ENCODE results near the gene MAEL. TPM values are rescaled to one million over a fixed set of nuclear protein-coding genes. Genes with fewer than 3 reads are reported as not detected.

The MAEL gene
- polyA plus RNA-seq, 1 of the 3 experiments (the other 2 are of a cell fraction), result not detected

DNA sequence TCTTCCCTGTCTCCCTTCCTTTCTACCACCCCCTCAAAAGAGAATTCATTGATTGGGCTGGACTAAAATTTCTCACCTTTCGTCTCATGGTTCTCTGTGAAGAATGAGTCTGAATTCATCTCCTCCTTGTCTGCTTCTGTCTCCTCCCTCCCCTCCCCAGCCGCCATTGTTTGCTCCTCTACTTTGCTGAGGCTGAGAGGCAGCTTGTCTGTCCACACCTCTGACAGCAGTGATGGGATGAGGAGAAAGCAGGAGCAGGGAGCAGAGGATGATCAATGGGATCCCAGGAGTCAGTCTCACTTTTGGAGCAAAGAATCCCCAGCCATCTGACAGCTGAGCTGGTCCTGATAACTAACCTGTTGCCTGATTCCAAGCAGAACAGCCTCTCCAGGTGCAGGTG, 16.3 kb upstream of the MAEL start:
- no peaks in the 10 kb centered on the region for H3K36me3 ChIP-seq (replicated peaks in 1 of 2; ENCODE audit: control insufficient read depth in 1 of 2, insufficient read depth in 2 of 2, low read length in 1 of 2)

More for the DNA sequence above, 16.3 kb upstream of the MAEL start:
- TF ChIP-seq FOXM1 (IDR thresholded peaks at IDR 0.05; ENCODE audit: low read depth), result no peak
- TF ChIP-seq ELF1 (IDR thresholded peaks at IDR 0.05), result no peak
- TF ChIP-seq EP300 (IDR thresholded peaks at IDR 0.05; ENCODE audit: borderline replicate concordance in 1 of 2, low read depth in 1 of 2, low read length in 1 of 2), result no peak
- TF ChIP-seq EZH2phosphoT487 (IDR thresholded peaks at IDR 0.05; ENCODE audit: borderline replicate concordance, low read depth), result no peak
- TF ChIP-seq MEF2A (IDR thresholded peaks at IDR 0.05; ENCODE audit: borderline replicate concordance, low read depth), result no peak
- no peak for TF ChIP-seq PBX3 (IDR thresholded peaks at IDR 0.05)
- no peak for TF ChIP-seq MAX (IDR thresholded peaks at IDR 0.05; ENCODE audit: low read depth)
- no peak for TF ChIP-seq POLR2AphosphoS5 (IDR thresholded peaks at IDR 0.05; ENCODE audit: low read depth, low read length)
- TF ChIP-seq SIN3A (IDR thresholded peaks at IDR 0.05; ENCODE audit: borderline replicate concordance, low read depth, low read length), result no peak
- TF ChIP-seq YY1 (IDR thresholded peaks at IDR 0.05; ENCODE audit: low read depth), result no peak
- TF ChIP-seq FOSL2 (IDR thresholded peaks at IDR 0.05; ENCODE audit: borderline replicate concordance, low read depth), result no peak
- TF ChIP-seq NRF1 (IDR thresholded peaks at IDR 0.05; ENCODE audit: low read depth, low read length), result no peak
- no peak for TF ChIP-seq CHD2 (IDR thresholded peaks at IDR 0.05; ENCODE audit: low read length, partially characterized antibody)
- no peak for TF ChIP-seq NFIC (IDR thresholded peaks at IDR 0.05; ENCODE audit: borderline replicate concordance)
- TF ChIP-seq, protein P1, sequence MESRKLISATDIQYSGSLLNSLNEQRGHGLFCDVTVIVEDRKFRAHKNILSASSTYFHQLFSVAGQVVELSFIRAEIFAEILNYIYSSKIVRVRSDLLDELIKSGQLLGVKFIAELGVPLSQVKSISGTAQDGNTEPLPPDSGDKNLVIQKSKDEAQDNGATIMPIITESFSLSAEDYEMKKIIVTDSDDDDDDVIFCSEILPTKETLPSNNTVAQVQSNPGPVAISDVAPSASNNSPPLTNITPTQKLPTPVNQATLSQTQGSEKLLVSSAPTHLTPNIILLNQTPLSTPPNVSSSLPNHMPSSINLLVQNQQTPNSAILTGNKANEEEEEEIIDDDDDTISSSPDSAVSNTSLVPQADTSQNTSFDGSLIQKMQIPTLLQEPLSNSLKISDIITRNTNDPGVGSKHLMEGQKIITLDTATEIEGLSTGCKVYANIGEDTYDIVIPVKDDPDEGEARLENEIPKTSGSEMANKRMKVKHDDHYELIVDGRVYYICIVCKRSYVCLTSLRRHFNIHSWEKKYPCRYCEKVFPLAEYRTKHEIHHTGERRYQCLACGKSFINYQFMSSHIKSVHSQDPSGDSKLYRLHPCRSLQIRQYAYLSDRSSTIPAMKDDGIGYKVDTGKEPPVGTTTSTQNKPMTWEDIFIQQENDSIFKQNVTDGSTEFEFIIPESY (IDR thresholded peaks at IDR 0.05; ENCODE audit: borderline replicate concordance, low read depth), result no peak
- TF ChIP-seq, protein P2, sequence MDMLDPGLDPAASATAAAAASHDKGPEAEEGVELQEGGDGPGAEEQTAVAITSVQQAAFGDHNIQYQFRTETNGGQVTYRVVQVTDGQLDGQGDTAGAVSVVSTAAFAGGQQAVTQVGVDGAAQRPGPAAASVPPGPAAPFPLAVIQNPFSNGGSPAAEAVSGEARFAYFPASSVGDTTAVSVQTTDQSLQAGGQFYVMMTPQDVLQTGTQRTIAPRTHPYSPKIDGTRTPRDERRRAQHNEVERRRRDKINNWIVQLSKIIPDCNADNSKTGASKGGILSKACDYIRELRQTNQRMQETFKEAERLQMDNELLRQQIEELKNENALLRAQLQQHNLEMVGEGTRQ (IDR thresholded peaks at IDR 0.05; ENCODE audit: borderline replicate concordance, low read depth, low read length), result no peak
- TF ChIP-seq, protein P3, sequence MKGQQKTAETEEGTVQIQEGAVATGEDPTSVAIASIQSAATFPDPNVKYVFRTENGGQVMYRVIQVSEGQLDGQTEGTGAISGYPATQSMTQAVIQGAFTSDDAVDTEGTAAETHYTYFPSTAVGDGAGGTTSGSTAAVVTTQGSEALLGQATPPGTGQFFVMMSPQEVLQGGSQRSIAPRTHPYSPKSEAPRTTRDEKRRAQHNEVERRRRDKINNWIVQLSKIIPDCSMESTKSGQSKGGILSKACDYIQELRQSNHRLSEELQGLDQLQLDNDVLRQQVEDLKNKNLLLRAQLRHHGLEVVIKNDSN (IDR thresholded peaks at IDR 0.05; ENCODE audit: borderline replicate concordance, low read depth), result no peak
- no peak for TF ChIP-seq CTCF (IDR thresholded peaks at IDR 0.05)
- no peak for TF ChIP-seq RAD21 (IDR thresholded peaks at IDR 0.05; ENCODE audit: low read length)
- TF ChIP-seq TCF12 (IDR thresholded peaks at IDR 0.05), result no peak
- Histone ChIP-seq H3F3A (replicated peaks; ENCODE audit: insufficient read depth) (no peaks in the 10 kb centered on the region), H3K9me3 (no peaks in the 10 kb centered on the region), H4K20me1 (ENCODE audit: insufficient read depth) (no peaks in the 10 kb centered on the region), H3K4me3 (ENCODE audit: low read depth in 2 of 2, low read length in 1 of 2) (no peak overlapping the region), H3K4me2 (no peak overlapping the region), H3K79me2 (ENCODE audit: insufficient read depth) (no peaks in the 10 kb centered on the region), H3K9ac (no peak overlapping the region), H3K27ac (ENCODE audit: low read depth in 2 of 2, low read length in 1 of 2) (no peak overlapping the region), H3K27me3 (ENCODE audit: insufficient read depth) (peaks cover 46% of the 10 kb centered on the region), H3K4me1 (ENCODE audit: control insufficient read depth in 1 of 2, insufficient read depth in 2 of 2, low read depth in 1 of 2, low read length in 1 of 2) (peaks cover 0 to 7% of the 10 kb centered on the region in 2 experiments; a peak in 1 of 4 replicates), H2AFZ (ENCODE audit: low read depth) (no peak overlapping the region), H3K9me2 (no peaks in the 10 kb centered on the region)
- WGBS (ENCODE audit: low lambda C conversion rate), result 0% methylated on average over 2 of the region's 2 CpGs
- ChIA-PET POLR2A (no interaction called here), CTCF (interaction anchor here (3.2 kb wide), 1 partner anchor 63 kb away, joined by 17 read pairs; no protein-coding TSS in a partner anchor)
- no peak for DNase-seq

All from SK-N-SH (cell line).